Peyer's patch (tissue), 4 donors: ENCODE data around the gene GPR65.
"Not testable (repeated sequence)": the region's sequence is repeated elsewhere in the genome, so short reads cannot be mapped to it uniquely, and the experiment has no call there.

Experiments
- CTCF ChIP-seq, 6 experiments: fragments of 450-650 bp in 4 of 6; fragments of 200-600 bp in 2 of 6; sonication (generic) in 1 of 6; IDR thresholded peaks; one replicate each; pipeline ENCODE4 v1.5.1; 2017 to 2019; ENCODE audit warnings: antibody characterized with exemption in 6 of 6, mild to moderate bottlenecking in 3 of 6, moderate library complexity in 1 of 6
- POLR2A ChIP-seq, 2 donors: fragments of 450-650 bp; IDR thresholded peaks; one replicate each; pipeline ENCODE4 v1.5.1; 2017; ENCODE audit warnings: antibody characterized with exemption in 2 of 2, mild to moderate bottlenecking in 2 of 2, moderate library complexity in 2 of 2

DNA sequence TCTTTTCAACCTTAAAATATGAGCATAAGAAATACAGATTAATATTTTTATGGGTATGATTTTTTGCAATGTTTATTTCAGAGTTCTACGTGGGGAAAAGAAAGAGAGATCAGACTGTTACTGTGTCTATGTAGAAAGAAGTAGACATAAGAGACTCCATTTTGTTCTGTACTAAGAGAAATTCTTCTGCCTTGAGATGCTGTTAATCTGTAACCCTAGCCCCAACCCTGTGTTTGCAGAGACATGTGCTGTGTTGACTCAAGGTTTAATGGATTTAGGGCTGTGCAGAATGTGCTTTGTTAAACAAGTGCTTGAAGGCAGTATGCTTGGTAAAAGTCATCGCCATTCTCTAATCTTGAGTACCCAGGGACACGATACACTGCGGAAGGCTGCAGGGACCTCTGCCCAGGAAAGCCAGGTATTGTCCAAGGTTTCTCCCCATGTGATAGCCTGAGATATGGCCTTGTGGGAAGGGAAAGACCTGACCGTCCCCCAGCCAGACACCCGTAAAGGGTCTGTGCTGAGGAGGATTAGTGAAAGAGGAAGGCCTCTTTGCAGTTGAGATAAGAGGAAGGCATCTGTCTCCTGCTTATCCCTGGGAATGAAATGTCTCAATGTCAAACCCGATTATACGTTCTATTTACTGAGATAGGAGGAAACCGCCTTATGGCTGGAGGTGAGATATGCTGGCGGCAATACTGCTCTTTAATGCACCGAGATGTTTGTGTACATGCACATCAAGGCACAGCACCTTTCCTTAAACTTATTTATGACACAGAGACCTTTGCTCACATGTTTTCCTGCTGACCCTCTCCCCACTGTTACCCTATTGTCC lies 19.5 kb downstream of the GPR65 start:
- TF ChIP-seq CTCF, POLR2A (IDR thresholded peaks at IDR 0.05): not testable (repeated sequence)
